CD4-positive, alpha-beta T cell treated with Interferon gamma for 1 hour (primary cell): Measurements from ENCODE around the gene IGSF21.

Experiments used
- DNase-seq: peaks from one replicate; pipeline ENCODE4 v3.0.0-alpha.2; 2020

The IGSF21 gene

GRCh38 chr1:18266391-18266790 is 158.8 kb downstream of the IGSF21 start:
- DNase-seq: no peak

GRCh38 chr1:18271336-18271735 is 163.7 kb downstream of the IGSF21 start:
- no peak for DNase-seq

GRCh38 chr1:18278946-18279345 is 171.3 kb downstream of the IGSF21 start:
- DNase-seq: no peak

DNA sequence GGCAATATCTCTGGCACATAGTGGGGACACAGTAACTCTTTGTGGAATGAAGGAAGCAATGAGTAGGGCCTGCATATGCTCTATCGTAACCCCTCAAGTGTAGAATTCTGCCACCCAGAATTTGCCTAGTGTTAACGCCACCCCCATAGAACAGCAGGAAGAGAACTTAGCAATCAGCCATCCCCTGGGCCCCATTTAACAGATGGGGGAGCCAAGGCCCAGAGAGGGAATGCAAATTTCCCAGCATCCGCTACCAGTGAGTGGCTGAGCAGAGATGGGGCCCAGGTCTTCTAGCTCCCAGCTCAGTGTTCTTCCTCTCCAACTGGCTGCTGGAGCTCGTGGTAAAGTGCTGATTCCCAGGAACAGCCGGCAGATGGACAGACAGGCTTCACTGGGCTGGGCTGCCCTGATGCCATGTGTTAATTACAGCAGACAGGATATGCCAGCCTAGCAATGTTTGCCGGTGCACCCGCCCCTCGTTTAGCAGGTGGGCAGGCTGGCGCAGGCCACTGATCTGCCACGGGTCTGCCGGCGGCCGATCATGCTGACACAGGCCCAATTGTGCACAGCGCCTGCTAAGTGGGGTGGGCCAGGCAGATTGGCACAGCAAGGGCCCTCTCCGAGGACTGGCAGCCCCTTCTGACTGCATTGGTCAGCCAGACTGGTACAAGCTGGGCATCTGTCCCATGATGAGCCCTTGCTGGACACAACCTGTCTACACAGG is 171.9 kb downstream of the IGSF21 start:
- DNase-seq: no peak

DNA sequence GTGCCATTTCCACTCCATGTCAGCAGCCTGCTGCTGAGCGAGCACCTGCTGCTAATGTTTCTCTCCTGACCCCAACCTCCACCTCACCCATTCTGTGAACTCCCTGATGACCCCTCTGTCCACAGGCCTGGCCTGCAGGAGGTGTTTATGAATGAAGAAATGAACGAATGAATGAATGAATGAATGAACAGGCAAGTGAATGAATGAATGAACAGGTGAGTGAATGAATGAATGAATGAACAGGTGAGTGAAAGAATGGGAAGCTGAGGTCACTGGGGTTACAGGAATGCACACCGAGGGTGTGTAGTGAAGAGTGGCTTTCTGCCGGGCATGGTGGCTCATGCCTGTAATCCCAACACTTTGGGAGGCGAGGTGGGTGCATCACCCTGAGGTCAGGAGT is 173.4 kb downstream of the IGSF21 start:
- no peak for DNase-seq

DNA sequence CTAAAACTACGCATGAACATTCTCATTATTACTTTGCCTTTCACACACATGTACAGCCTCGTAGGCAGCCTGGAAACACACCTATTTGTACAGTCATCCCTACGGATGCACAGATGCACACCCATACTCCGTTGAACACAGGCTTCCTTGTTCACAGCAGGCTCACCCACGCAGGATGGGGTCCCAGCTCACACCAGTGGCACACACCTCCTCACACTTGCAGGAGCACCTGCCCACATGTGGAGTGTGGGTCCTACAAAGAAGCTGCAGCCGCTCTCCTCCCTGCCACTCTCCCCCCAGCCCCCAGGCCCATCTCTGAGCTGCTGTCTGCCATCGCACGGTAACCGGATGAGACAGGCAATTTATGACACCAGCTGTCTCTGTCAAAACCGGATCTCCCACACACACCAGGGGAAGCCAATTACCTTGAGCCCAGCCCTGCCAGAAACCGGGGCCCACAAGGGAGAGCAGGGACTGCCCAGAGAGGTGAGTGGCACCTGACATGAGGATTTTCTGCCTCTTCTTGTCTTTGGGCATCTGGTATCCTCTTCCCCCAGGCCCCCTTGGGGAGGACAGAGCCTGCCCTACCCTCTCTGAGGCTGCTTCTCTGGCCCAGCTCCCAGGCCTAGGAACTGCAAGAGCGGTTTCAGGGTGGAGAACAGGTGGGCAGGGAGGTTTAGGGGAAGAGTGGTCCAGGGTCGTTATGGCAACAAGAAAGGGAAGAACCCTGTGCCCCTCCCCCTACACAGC is 175.4 kb downstream of the IGSF21 start:
- no peak for DNase-seq

- DNase-seq: no peak
These were observed 176.2 kb downstream of the IGSF21 start for GRCh38 chr1:18283601-18284385.

GRCh38 chr1:18284805-18285537 is 177.4 kb downstream of the IGSF21 start:
- no peak for DNase-seq

- DNase-seq: no peak
These were observed 177.9 kb downstream of the IGSF21 start for GRCh38 chr1:18285538-18285924.

DNA sequence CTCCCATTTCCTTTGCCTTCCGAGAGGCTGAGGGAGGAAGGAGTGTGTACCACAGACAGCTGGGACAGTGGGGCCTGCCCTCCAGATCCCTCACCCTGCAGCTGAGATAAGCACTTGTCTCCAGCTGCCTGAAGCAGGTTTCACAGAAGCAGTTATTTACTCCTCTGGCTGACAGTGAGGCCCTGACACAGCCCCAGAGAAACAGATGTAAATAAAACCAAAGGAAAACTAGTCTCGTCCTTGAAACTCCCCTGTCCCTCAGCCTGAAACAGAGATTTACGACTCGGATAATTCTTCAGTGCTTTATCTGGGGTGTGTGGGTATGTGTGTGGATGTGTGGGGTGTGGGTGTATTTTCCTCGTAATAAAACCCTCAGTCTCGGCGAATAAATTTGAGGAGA is 181.1 kb downstream of the IGSF21 start:
- DNase-seq: no peak

GRCh38 chr1:18289597-18289996 is 182.0 kb downstream of the IGSF21 start:
- no peak for DNase-seq

- DNase-seq: no peak
These were observed 183.3 kb downstream of the IGSF21 start for GRCh38 chr1:18290740-18291412.

- DNase-seq: no peak
These were observed 184.9 kb downstream of the IGSF21 start for GRCh38 chr1:18292531-18292930.

DNA sequence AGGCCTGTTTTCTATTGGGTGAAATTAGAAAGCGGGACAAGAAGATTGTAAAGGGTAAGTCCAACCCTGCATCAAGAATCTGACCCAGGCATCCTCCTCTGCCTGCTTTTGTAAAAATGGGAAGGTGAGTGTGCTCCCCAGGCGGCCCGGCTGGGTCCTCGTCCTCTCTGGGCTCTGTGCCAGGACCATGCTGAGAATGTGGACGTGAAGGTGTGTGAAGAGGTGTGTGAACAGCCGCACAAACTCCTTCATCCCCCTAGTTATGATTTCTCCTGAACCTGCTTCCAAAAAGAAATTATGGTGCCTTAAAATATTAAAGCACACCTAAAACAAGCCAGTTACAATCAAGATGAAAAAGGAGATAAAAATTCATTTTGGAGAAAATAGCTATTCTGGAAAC is 185.7 kb downstream of the IGSF21 start:
- no peak for DNase-seq

DNA sequence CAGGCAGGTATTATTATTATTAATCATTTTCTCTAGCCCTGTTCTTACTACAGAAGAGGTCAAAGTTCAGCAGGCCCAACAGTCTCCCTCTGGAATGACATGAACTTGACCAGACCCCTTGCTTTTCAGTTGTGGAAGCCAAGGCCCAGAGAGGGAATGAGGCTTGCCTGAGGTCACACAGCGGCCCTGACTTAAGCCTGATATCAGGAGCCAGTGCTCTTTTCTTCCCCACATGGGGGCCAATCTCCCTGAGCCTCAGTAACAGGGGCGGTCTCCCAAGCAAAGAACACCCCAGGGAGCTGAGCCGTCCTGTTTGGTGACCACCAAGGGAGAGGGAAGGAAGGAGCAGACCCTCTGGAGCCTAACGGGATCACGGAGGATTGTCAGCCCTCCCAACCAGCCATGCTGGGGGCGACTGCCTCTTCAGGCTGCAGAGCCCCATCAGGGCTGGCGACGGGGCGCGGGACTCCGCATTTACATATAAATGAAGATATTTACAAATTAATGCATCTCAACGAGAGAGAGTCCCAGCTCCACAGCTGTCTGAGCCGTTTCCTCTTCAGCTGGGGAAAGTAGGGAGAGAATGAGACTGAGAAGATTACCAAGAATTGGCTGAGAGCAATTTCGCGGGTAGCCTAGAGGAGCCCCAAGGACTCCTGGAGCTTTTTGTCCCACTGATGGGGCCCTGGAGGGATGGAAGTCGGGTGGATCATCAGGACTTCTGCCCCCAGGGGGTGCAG is 187.0 kb downstream of the IGSF21 start:
- no peak for DNase-seq

DNA sequence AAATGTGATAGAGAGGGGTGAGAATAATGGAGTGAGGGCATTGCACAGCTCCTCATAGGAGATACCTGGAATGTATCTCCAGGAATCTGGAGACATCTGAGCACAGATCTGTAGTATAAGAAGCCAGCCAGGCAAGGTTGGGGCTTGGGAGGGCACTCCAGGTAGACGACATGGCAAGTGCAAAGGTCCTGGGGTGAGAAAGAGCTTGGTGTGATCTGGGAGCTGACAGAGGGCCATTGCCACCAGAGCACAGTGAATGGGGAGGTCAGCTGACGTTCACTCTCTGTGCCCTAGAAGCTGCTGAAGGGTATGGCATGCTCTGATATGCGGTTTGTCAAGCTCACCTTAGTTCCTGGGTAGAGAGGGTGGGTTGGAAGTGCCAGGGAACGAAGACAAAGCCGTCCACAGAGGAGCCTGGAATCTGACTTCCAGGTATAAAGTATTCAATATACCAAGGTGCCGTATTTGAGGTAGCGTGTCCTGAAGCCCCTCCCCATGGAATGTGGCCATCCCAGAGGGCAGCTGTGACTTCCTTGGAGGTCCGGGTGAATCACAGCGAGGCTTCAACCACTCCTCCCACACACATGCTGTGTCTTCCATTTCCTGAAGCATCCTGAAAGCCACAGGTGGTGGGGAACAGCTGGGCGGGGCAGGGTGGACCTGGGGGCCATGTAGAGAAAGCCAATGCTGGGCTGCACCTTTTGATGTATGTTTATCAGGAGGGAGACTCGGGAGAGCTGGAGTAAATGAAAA is 190.5 kb downstream of the IGSF21 start:
- DNase-seq: no peak

DNA sequence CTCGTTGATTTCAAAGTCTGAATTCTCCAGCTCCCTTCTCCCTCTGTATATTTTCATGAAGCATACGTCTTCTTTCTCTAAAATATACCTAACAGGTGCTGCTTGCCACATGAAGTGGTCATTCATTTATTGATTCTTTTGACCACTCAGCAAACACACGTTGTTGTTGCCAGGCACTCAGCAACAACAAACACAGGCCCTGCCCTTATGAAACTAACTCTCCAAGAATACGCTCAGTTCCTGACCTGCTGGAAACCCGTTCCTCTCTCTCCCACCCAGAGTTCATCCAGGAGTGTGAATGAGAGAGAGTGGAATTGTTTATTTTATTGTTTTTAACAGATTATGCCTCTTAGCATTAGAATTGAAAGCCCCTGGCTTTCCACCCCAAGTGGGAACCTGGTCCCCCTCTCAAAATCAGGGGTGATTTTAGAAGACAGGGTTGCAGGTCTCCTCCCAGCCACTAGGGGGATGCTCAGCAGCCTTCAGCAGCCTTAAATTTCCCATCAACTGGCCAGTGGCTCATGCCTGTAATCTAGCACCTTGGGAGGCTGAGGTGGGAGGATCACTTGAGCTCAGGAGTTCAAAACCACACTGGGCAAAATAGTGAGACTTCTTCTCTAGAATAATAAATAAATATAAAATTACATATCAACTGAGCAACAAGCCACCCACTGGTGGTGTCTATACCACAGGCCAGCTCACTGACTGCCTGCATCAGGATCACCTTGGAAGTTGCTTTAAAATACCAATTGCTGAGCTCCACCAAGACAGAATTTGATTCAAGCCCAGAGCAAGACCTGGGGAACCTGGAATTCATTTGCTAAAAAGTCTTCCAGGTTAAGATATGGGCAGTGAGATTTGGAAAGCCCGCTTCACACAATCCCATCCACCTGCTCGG is 192.1 kb downstream of the IGSF21 start:
- no peak for DNase-seq

- DNase-seq: no peak
These were observed 192.8 kb downstream of the IGSF21 start for GRCh38 chr1:18300376-18300775.

DNA sequence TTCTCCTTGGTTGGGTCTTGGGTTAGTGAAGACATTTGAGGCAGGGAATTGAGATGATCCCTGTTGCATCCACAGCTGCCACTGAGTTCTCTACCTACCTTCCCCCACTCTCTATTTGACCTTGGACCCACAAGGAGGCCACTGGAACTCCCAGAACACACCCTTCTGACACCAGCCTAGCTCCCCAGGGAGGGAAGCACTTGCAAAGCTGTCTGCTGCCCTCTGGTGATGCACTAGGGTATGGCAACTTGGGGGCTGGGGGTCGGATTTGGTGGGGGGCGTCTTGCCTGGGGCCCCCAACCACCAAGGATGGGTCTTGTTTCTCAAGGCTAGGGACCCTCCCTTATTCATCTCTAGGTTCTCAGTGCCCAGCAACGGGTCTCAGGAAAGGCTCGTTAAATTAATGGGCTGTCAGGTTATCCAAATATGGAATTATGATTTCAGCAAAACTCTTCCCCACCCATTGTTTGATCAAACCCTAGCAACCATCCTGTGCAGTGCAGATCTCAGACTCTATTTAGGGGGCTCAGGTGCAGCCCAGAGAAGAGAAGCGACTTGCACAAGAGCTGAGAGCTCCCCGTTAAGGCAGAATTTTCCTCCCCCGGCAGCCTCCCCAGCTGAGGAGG is 195.3 kb downstream of the IGSF21 start:
- DNase-seq: no peak
